Smooth muscle cell of the brain vasculature (primary cell): ENCODE data around the gene AKAP6.

Experiments used
- DNase-seq: peaks from one replicate; pipeline ENCODE4 v3.0.0-alpha.2; 2012; ENCODE audit warnings: low read depth, low spot score

Gene AKAP6

GRCh38 chr14:32332415-32333316, 3.6 kb downstream of the AKAP6 start:
- DNase-seq, result no peak

- no peak for DNase-seq
Observed at GRCh38 chr14:32336702-32337101, 7.6 kb downstream of the AKAP6 start.

- DNase-seq, result no peak
Observed at GRCh38 chr14:32337759-32338158, 8.7 kb downstream of the AKAP6 start.

- no peak for DNase-seq
Observed at GRCh38 chr14:32339188-32339587, 10.1 kb downstream of the AKAP6 start.

- no peak for DNase-seq
Observed at GRCh38 chr14:32341947-32342846, 13.1 kb downstream of the AKAP6 start.

- no peak for DNase-seq
Observed at GRCh38 chr14:32342847-32343194, 13.7 kb downstream of the AKAP6 start.

GRCh38 chr14:32343926-32344430, 14.9 kb downstream of the AKAP6 start:
- DNase-seq, result no peak

GRCh38 chr14:32345311-32345791, 16.3 kb downstream of the AKAP6 start:
- no peak for DNase-seq

GRCh38 chr14:32349322-32349721, 20.2 kb downstream of the AKAP6 start:
- no peak for DNase-seq

- DNase-seq, result no peak
Observed at GRCh38 chr14:32350020-32350419, 20.9 kb downstream of the AKAP6 start.

- DNase-seq, result no peak
Observed at GRCh38 chr14:32352631-32353030, 23.5 kb downstream of the AKAP6 start.

- no peak for DNase-seq
Observed at GRCh38 chr14:32354716-32355115, 25.6 kb downstream of the AKAP6 start.

- DNase-seq, result no peak
Observed at GRCh38 chr14:32358781-32359180, 29.7 kb downstream of the AKAP6 start.

GRCh38 chr14:32361674-32362073, 32.6 kb downstream of the AKAP6 start:
- DNase-seq, result no peak

GRCh38 chr14:32363761-32364160, 34.7 kb downstream of the AKAP6 start:
- DNase-seq, result no peak

- no peak for DNase-seq
Observed at GRCh38 chr14:32364941-32365340, 35.8 kb downstream of the AKAP6 start.

GRCh38 chr14:32366256-32366879, 37.3 kb downstream of the AKAP6 start:
- DNase-seq, result peak; percentile 70

- DNase-seq, result peak; percentile 60
Observed at GRCh38 chr14:32366986-32367385, 37.9 kb downstream of the AKAP6 start.

GRCh38 chr14:32367516-32367915, 38.4 kb downstream of the AKAP6 start:
- no peak for DNase-seq

GRCh38 chr14:32368107-32368506, 39.0 kb downstream of the AKAP6 start:
- DNase-seq, result no peak

GRCh38 chr14:32370714-32371113, 41.6 kb downstream of the AKAP6 start:
- no peak for DNase-seq

GRCh38 chr14:32372154-32372553, 43.1 kb downstream of the AKAP6 start:
- DNase-seq, result peak; percentile 37
